OCI-LY1 (cell line): ENCODE data around the gene ASB10.

Source experiments
- H2AFZ ChIP-seq: fragments of 200-600 bp; sonication (generic), shearing (Covaris generic); 2 replicates; pipeline ENCODE4 v1.6.0; 2014; ENCODE audit warnings: antibody characterized with exemption, mild to moderate bottlenecking, low read length
- H3F3A ChIP-seq: fragments of 200-600 bp; sonication (generic), shearing (Covaris generic); 2 replicates; pipeline ENCODE4 v1.6.0; 2014; ENCODE audit warnings: mild to moderate bottlenecking, antibody characterized with exemption, low read length, moderate library complexity; ENCODE audit not compliant: insufficient read depth
- H3K27ac ChIP-seq: fragments of 200-600 bp; sonication (generic); 2 replicates; pipeline ENCODE4 v1.5.1; 2014; ENCODE audit warnings: low read length, mixed run types, mild to moderate bottlenecking, low read depth; ENCODE audit not compliant: poor library complexity, severe bottlenecking
- H3K27me3 ChIP-seq: fragments of 200-600 bp; sonication (generic); 2 replicates; pipeline ENCODE4 v1.6.0; 2014; ENCODE audit warnings: antibody characterized with exemption, mild to moderate bottlenecking, low read length, moderate library complexity; ENCODE audit not compliant: insufficient read depth
- H3K36me3 ChIP-seq: fragments of 200-600 bp; sonication (generic); 2 replicates; pipeline ENCODE4 v1.6.1; 2014; ENCODE audit warnings: mild to moderate bottlenecking, antibody characterized with exemption, low read length, moderate library complexity, mixed read lengths; ENCODE audit not compliant: insufficient read depth
- H3K4me1 ChIP-seq: fragments of 200-600 bp; sonication (generic); 2 replicates; pipeline ENCODE4 v1.5.1; 2014; ENCODE audit warnings: mild to moderate bottlenecking, low read length, moderate library complexity; ENCODE audit not compliant: insufficient read depth, severe bottlenecking
- H3K4me2 ChIP-seq: fragments of 200-600 bp; sonication (generic), shearing (Covaris generic); 2 replicates; pipeline ENCODE4 v1.6.1; 2014; ENCODE audit warnings: low read length
- H3K4me3 ChIP-seq: fragments of 200-600 bp; sonication (generic); 2 replicates; pipeline ENCODE4 v1.5.1; 2014; ENCODE audit warnings: low read length, low read depth, mild to moderate bottlenecking, mixed read lengths; ENCODE audit not compliant: poor library complexity, severe bottlenecking
- H3K79me2 ChIP-seq: fragments of 200-600 bp; shearing (Covaris generic); 2 replicates; pipeline ENCODE4 v1.6.1; 2016; ENCODE audit warnings: mixed run types, low read length, mixed read lengths; ENCODE audit not compliant: insufficient read depth
- H3K9ac ChIP-seq: fragments of 200-600 bp; sonication (generic), shearing (Covaris generic); 2 replicates; pipeline ENCODE4 v1.6.1; 2014; ENCODE audit warnings: mild to moderate bottlenecking, low read length, mixed read lengths
- H3K9me2 ChIP-seq: fragments of 200-600 bp; sonication (generic), shearing (Covaris generic); 2 replicates; pipeline ENCODE4 v1.6.1; 2014; ENCODE audit warnings: low read depth, mild to moderate bottlenecking, low read length, mixed read lengths
- H3K9me3 ChIP-seq: fragments of 200-600 bp; shearing (Covaris generic); 2 replicates; pipeline ENCODE4 v1.6.1; 2014; ENCODE audit warnings: low read length, mixed read lengths
- H4K20me1 ChIP-seq: fragments of 200-600 bp; sonication (generic), shearing (Covaris generic); 2 replicates; pipeline ENCODE4 v1.6.0; 2016; ENCODE audit warnings: mild to moderate bottlenecking, low read length; ENCODE audit not compliant: insufficient read depth
- EZH2 ChIP-seq: fragments of 200-600 bp; sonication (generic), shearing (Covaris generic); IDR thresholded peaks from 2 replicates; pipeline ENCODE4 v1.8.0; 2017; ENCODE audit warnings: borderline replicate concordance, mixed run types, mild to moderate bottlenecking, antibody characterized with exemption, low read length, moderate library complexity, mixed read lengths
- TF ChIP-seq, protein P1 (sequence below): fragments of 200-600 bp; sonication (generic), shearing (Covaris generic); IDR thresholded peaks from 2 replicates; pipeline ENCODE4 v1.5.1; 2017; ENCODE audit warnings: mild to moderate bottlenecking, antibody characterized with exemption, low read length, moderate library complexity, mixed read lengths

ASB10 gene

DNA sequence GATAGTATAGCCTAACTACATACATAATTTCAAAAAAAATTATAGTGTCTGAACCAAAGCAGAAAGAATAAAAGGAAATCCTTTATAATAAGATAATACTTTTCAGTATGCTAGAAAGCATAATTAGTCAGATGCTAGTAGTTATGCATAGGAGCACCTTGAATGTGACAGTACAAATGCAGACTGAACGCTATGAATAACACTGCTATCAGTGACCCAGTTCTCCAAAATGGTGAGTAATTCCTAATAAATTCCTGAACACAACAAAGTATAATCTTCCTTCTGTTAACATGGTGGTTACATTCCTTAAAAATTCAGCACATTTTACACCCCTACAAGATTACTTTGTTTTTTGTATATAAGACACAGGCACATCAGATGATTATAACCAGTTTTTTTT is 44.0 kb upstream of the ASB10 start:
- Histone ChIP-seq H3K4me3 (no peak overlapping the region), H3K36me3 (peaks cover 26% of the 10 kb centered on the region), H3K4me2 (no peak overlapping the region), H3K27ac (no peak overlapping the region), H3F3A (no peaks in the 10 kb centered on the region), H3K27me3 (no peaks in the 10 kb centered on the region), H3K9me2 (no peaks in the 10 kb centered on the region), H2AFZ (no peak overlapping the region), H3K4me1 (peaks cover 33% of the 10 kb centered on the region), H3K79me2 (peaks cover 18% of the 10 kb centered on the region), H3K9ac (no peak overlapping the region), H4K20me1 (no peaks in the 10 kb centered on the region), H3K9me3 (no peaks in the 10 kb centered on the region)
- TF ChIP-seq, protein P1, sequence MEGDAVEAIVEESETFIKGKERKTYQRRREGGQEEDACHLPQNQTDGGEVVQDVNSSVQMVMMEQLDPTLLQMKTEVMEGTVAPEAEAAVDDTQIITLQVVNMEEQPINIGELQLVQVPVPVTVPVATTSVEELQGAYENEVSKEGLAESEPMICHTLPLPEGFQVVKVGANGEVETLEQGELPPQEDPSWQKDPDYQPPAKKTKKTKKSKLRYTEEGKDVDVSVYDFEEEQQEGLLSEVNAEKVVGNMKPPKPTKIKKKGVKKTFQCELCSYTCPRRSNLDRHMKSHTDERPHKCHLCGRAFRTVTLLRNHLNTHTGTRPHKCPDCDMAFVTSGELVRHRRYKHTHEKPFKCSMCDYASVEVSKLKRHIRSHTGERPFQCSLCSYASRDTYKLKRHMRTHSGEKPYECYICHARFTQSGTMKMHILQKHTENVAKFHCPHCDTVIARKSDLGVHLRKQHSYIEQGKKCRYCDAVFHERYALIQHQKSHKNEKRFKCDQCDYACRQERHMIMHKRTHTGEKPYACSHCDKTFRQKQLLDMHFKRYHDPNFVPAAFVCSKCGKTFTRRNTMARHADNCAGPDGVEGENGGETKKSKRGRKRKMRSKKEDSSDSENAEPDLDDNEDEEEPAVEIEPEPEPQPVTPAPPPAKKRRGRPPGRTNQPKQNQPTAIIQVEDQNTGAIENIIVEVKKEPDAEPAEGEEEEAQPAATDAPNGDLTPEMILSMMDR = no peak
- TF ChIP-seq EZH2 = no peak

DNA sequence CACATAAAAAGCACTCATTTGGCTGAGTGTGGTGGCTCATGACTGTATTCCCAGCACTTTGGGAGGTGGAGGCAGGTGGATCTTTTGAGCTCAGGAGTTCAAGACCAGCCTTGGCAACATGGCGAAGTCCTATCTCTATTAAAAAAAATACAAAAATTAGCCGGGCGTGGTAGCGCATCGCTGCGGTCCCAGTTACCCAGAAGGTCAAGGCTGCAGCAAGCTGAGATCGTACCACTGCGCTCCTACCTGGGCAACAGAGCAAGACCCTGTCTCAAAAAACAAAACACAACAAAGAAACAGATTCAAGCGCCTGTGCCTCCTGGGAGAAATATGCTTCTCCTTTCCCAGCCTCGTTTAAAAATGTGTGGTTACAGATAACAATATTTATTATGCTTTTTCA is 42.2 kb upstream of the ASB10 start:
- Histone ChIP-seq H3K9me3 (no peaks in the 10 kb centered on the region), H2AFZ (no peak overlapping the region), H3K4me1 (peaks cover 43% of the 10 kb centered on the region), H3K9me2 (no peaks in the 10 kb centered on the region), H3F3A (no peaks in the 10 kb centered on the region), H3K4me2 (no peak overlapping the region), H3K27me3 (no peaks in the 10 kb centered on the region), H3K9ac (no peak overlapping the region), H4K20me1 (no peaks in the 10 kb centered on the region), H3K79me2 (peaks cover 24% of the 10 kb centered on the region), H3K27ac (no peak overlapping the region), H3K36me3 (peaks cover 26% of the 10 kb centered on the region), H3K4me3 (no peak overlapping the region)
- TF ChIP-seq, protein P1 = no peak
- TF ChIP-seq EZH2 = no peak

DNA sequence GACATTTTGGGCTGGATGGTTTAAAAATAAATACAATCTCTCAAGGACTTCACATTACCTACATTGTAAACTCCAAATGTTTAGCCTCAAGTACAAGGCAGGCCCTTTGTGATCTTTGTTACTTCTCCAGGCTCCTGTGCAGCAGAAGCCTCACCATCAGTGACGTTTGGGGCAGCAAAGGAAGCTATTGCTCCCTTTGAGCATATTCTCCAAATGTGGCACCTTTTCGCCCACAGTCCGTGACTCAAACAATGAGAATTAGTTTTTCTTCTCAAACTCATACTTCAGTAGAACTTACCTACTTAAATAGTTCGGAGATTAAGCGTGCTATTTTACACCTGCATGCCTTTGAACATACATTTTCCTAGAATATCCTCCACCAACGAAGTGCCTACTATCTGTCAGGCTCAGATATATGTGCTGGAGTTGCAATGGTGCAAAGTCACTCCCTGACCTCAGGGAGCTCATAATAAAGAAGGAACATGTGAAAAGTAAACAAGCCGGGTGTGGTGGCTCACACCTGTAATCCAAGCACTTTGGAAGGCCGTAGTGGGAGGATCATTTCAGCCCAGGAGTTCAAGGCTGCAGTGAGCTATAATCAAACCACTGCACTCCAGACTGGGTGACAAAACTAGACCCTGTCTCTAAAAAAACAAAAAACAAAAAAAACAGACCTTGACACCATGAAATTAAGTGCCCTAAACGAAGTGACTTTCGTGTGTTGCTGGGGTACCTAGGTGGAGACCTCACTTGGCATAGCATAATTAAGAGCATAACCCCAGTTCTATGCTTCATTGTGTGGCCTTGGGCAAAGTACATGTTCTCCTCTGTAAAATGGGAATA is 41.2 kb upstream of the ASB10 start:
- Histone ChIP-seq H2AFZ (no peak overlapping the region), H3K9me3 (no peaks in the 10 kb centered on the region), H3K4me2 (peak overlapping the region; percentile 73), H3K4me1 (peaks cover 35% of the 10 kb centered on the region), H3K79me2 (peaks cover 18% of the 10 kb centered on the region), H3K9ac (peak overlapping the region; percentile 75), H3K27me3 (no peaks in the 10 kb centered on the region), H4K20me1 (no peaks in the 10 kb centered on the region), H3F3A (no peaks in the 10 kb centered on the region), H3K27ac (no peak overlapping the region), H3K9me2 (no peaks in the 10 kb centered on the region), H3K36me3 (peaks cover 31% of the 10 kb centered on the region), H3K4me3 (peak overlapping the region; percentile 73)
- TF ChIP-seq EZH2 = no peak
- TF ChIP-seq, protein P1 = no peak
